IPS DF 4.7 (cell line): ENCODE measurements around the gene GOLGA8B.
"Not testable (repeated sequence)": the region's sequence is repeated elsewhere in the genome, so short reads cannot be mapped to it uniquely, and the experiment has no call there.

ENCODE experiments used
- DNase-seq: peaks from one replicate; pipeline ENCODE4 v3.0.0-alpha.2; 2013; ENCODE audit warnings: low spot score; ENCODE audit errors: extremely low read depth

The GOLGA8B gene

DNA sequence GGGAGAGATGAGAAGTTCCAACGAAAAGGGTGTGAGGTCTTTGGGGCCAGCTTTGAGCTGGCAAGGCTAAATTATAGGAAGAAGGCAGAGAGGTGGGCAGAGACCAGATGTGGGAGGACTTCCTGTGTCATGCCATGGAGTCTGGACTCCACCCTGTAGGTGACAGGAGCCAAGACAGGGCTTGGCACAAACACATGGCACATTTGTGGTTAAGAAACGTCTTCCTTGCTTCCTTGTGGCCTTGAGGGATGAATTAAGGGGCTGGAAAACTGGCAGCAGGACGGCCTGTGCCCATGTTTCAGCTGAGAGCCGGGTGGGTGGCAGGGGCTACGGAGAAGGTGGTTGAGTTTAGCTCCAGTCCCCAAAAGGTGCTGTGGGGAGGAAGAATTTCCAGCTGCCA lies 18.7 kb downstream of the GOLGA8B start:
- not testable (repeated sequence) for DNase-seq

DNA sequence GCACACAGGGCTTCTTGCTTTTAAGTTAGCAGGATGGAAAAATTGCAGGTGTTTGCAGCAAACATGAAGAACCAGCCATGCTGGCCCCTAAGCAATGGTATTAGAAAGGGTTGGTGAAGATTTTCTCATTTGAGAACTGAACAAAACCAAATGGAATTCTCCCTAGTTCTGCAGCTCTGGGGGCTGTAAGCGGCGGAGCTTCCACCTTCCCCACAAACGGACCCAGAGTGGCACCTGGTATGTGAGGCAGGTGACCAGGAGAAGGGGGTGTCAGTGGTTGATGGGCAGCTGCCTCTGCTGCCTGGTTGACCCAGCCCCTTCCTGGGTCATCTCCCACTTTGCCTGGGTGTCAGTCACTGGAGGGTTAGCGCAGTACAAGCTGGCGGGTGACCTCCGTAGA lies 22.6 kb downstream of the GOLGA8B start:
- DNase-seq = not testable (repeated sequence)

DNA sequence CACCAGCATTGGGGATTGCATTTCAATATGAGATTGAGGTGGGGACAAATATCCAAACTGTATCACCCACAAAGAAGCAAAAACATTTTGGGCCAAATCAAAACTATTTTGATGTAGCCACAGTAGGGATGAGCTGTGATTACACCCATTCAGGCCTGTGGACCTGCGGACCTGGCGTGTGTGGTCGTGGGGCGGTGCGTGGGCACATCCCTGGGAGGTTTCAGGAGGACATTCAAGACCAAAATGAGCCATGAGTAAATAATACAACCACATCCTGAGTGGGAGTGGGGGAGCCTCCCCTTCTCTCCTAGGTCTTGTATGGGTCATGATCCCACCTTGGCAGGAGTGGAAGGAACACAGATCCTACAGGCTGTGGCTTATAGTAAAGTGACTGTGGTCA lies 23.7 kb downstream of the GOLGA8B start:
- not testable (repeated sequence) for DNase-seq

GRCh38 chr15:34555162-34555561 lies 28.3 kb downstream of the GOLGA8B start:
- not testable (repeated sequence) for DNase-seq

DNA sequence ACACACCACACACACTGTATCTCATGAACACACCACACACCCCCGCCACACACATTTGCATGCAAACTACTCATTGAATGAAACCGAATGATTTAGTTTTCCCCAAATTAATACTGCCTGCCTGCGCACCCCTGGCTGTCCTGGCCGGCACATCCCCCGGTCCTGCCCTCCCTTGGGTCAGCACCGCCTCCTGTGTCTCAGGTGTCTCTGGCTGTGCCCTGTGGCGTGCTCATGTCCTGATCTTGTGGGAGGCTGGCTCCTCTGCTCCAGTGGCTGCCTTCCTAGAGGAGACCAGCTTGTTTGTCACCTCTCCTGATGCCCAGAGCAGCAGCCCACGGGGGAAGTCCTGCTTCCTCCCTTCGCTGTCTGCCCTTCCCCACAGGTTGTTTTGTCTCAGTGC lies 28.7 kb downstream of the GOLGA8B start:
- not testable (repeated sequence) for DNase-seq

GRCh38 chr15:34554126-34554525 lies 29.3 kb downstream of the GOLGA8B start:
- DNase-seq = not testable (repeated sequence)

GRCh38 chr15:34550129-34550528 lies 33.3 kb downstream of the GOLGA8B start:
- not testable (repeated sequence) for DNase-seq

DNA sequence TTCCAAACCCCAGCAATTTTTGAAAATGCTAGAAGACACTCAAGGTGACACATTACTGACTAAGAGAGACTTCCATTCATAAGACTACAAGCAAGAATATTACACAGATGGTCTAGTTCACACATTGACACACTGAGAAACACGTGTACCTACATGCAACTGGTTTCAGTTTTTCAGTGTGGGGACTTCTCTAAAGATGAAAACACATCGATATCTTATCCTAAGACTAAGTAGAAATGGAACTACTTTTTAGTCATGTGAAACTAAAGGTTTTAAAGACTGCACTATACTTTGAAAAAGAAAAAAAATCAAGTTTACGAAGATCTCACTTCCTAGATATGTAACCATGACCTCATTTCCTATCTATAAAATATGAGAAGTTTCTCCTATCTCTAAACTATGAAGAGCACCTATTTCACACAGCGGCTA lies 34.1 kb downstream of the GOLGA8B start:
- not testable (repeated sequence) for DNase-seq

DNA sequence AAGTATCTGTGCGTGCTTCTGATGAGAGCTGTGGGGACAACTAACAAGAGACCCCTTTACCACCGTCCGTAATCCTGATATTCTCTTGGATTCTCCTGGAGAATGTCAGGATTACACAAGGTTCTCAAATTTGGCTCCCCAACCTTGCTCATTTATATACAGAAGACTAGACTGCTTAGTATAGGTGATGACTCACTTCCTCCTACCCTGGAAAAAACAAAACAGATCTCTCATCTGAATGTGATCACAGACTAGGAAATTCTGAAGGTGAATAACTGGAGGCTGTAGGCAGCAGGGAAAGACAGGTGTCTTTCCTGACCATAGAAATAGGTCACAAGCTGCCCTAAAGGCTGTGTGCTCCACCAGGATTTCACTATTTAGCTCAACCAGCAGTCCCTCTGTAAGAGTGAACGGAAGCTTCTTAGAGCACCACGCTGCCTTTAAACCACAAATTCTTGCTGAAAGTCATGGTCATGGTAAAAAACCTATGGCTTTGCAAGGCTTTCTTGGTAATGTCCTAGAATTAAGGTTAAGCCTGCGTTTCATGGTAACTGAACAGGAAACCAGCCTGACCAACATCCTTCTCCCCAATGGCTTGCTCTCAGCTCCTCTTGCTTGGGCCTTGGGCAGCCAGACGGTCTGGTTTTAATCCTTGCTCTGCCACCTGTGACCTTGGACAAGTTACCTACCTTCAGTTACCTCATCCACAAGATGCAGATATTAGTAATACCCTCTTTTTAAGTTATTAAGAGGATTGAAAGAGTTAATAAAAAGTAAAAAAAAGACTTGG lies 39.4 kb downstream of the GOLGA8B start:
- not testable (repeated sequence) for DNase-seq

GRCh38 chr15:34535857-34536256 lies 47.6 kb downstream of the GOLGA8B start:
- not testable (repeated sequence) for DNase-seq
